ENCODE data around the gene SLC35D1. TPM values are rescaled to one million over a fixed set of nuclear protein-coding genes. Genes with fewer than 3 reads are reported as not detected.
"Not testable (repeated sequence)": the region's sequence is repeated elsewhere in the genome, so short reads cannot be mapped to it uniquely, and the experiment has no call there.

Gene SLC35D1
- polyA plus RNA-seq, 1 experiment, result 28.9 TPM

- H3K27me3 ChIP-seq (ENCODE audit: control insufficient read depth, insufficient read depth, low read length), result no peaks in the 10 kb centered on the region
- DNase-seq (ENCODE audit: low read depth, low spot score), result no peak
- H3K4me3 ChIP-seq (ENCODE audit: low read depth, low read length), result no peak overlapping the region
- H3K27ac ChIP-seq (ENCODE audit: low read depth, low read length), result no peak overlapping the region
- TF ChIP-seq CTCF (IDR thresholded peaks at IDR 0.05; ENCODE audit: low read depth, low read length), result no peak
- no peaks in the 10 kb centered on the region for H3K9me3 ChIP-seq (ENCODE audit: control insufficient read depth, insufficient read depth, low read length)
- ChIA-PET POLR2A (no interaction called here), CTCF (interaction anchor here (1.4 to 2.1 kb wide), 3 partner anchors 18 to 234 kb away, joined by 5 to 8 read pairs (median 6); no protein-coding TSS in a partner anchor)
Observed at GRCh38 chr1:66978201-66978600, 75.7 kb downstream of the SLC35D1 start.

GRCh38 chr1:66968574-66968973, 85.4 kb downstream of the SLC35D1 start:
- DNase-seq (ENCODE audit: low read depth, low spot score), result no peak
- ChIA-PET POLR2A (no interaction called here), CTCF (no interaction called here)
- no peak overlapping the region for H3K4me3 ChIP-seq (ENCODE audit: low read depth, low read length)
- no peaks in the 10 kb centered on the region for H3K27me3 ChIP-seq (ENCODE audit: control insufficient read depth, insufficient read depth, low read length)
- no peaks in the 10 kb centered on the region for H3K9me3 ChIP-seq (ENCODE audit: control insufficient read depth, insufficient read depth, low read length)
- TF ChIP-seq CTCF (IDR thresholded peaks at IDR 0.05; ENCODE audit: low read depth, low read length), result no peak
- H3K27ac ChIP-seq (ENCODE audit: low read depth, low read length), result no peak overlapping the region

GRCh38 chr1:66966188-66966873, 87.6 kb downstream of the SLC35D1 start:
- DNase-seq (ENCODE audit: low read depth, low spot score); H3K9me3 ChIP-seq (ENCODE audit: control insufficient read depth, insufficient read depth, low read length); POLR2A ChIA-PET; CTCF ChIA-PET; H3K27ac ChIP-seq (ENCODE audit: low read depth, low read length); H3K4me3 ChIP-seq (ENCODE audit: low read depth, low read length); H3K27me3 ChIP-seq (ENCODE audit: control insufficient read depth, insufficient read depth, low read length): not testable (repeated sequence)

GRCh38 chr1:66957938-66958337, 96.0 kb downstream of the SLC35D1 start:
- no peaks in the 10 kb centered on the region for H3K9me3 ChIP-seq (ENCODE audit: control insufficient read depth, insufficient read depth, low read length)
- ChIA-PET POLR2A (no interaction called here), CTCF (interaction anchor here (0.6 kb wide), 2 partner anchors 21 to 84 kb away, joined by 3 read pairs; no protein-coding TSS in a partner anchor)
- H3K27ac ChIP-seq (ENCODE audit: low read depth, low read length), result no peak overlapping the region
- no peaks in the 10 kb centered on the region for H3K27me3 ChIP-seq (ENCODE audit: control insufficient read depth, insufficient read depth, low read length)
- DNase-seq (ENCODE audit: low read depth, low spot score), result no peak
- no peak for TF ChIP-seq CTCF (IDR thresholded peaks at IDR 0.05; ENCODE audit: low read depth, low read length)
- no peak overlapping the region for H3K4me3 ChIP-seq (ENCODE audit: low read depth, low read length)

GRCh38 chr1:66954208-66954607, 99.7 kb downstream of the SLC35D1 start:
- no peak for DNase-seq (ENCODE audit: low read depth, low spot score)

More at GRCh38 chr1:66954208-66954607, 99.7 kb downstream of the SLC35D1 start:
- ChIA-PET POLR2A (no interaction called here), CTCF (interaction anchor here (0.8 kb wide), 1 partner anchor 806 kb away, joined by 4 read pairs; no protein-coding TSS in a partner anchor)
- H3K27me3 ChIP-seq (ENCODE audit: control insufficient read depth, insufficient read depth, low read length), result no peaks in the 10 kb centered on the region
- no peak overlapping the region for H3K27ac ChIP-seq (ENCODE audit: low read depth, low read length)
- H3K4me3 ChIP-seq (ENCODE audit: low read depth, low read length), result no peak overlapping the region
- no peaks in the 10 kb centered on the region for H3K9me3 ChIP-seq (ENCODE audit: control insufficient read depth, insufficient read depth, low read length)
- TF ChIP-seq CTCF (IDR thresholded peaks at IDR 0.05; ENCODE audit: low read depth, low read length), result no peak
